ENCODE measurements around the gene EFTUD2.
A peak's percentile ranks its signal among the peaks of the same experiment; 100 is the strongest.
"Not testable (repeated sequence)": the region's sequence is repeated elsewhere in the genome, so short reads cannot be mapped to it uniquely, and the experiment has no call there.

The EFTUD2 gene

DNA sequence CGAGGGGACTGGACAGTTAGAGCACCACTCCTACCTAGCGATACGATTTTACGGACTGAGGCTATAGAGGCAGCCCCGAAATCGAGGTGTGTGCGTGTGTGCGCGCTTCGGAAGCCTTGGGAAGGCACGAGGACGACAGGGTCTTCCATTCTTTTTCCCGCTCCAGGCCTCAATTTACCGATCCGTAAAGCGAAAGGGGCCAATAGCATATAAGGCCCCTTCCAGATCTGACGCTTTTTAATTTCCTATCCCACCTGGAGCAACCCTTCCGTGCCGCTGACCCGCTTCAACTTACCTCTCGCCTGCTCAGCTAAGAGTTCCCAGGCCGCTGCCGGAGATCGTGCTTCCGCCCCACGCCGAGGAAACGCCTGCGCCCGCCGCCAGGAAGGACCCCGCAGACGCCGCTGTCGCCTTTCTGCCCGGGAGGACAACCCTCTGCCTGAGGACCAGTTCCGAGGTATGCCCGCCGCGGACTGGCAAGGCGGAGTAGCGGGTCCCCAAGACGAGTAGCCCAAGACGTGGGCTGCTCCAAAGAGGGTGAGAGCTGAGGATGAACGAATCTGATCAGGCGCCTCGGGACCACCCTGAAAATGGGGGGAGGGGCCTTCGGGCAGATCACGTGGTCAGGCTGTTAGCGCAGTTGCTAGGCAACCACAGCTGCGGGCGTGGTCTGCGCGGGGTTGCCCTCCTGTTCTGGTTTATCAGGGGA lies at the start of gene EFTUD2:
EFTUD2 (minus strand) TSS at position 372 of the 709 bp plus-strand sequence. CDS start 4,924 bp downstream, outside the sequence.
- peak; percentile 81 for DNase-seq

GRCh38 chr17:44948315-44948795 lies 49.1 kb upstream of the EFTUD2 start:
- DNase-seq, result no peak

- DNase-seq, result peak; percentile 91
Measured at GRCh38 chr17:44947461-44948314, 48.4 kb upstream of the EFTUD2 start, which contains the start of gene KIF18B. KIF18B (minus strand) TSS chr17:44947773; CDS start chr17:44936344, 11,429 bp downstream.

DNA sequence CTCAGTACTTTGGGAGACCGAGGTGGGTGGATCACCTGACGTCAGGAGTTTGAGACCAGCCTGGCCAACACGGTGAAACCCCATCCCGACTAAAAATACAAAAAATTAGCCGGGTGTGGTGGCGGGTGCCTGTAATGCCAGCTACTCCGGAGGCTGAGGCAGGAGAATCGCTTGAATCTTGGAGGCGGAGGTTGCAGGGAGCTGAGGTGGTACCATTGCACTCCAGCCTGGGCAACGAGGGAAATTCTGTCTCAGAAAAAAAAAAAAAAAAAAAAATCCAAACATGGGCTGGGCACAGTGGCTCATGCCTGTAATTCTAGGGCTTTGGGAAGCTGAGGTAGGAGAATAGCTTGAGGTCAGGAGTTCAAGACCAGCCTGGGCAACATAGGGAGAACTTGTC lies 46.4 kb upstream of the EFTUD2 start:
- not testable (repeated sequence) for DNase-seq

DNA sequence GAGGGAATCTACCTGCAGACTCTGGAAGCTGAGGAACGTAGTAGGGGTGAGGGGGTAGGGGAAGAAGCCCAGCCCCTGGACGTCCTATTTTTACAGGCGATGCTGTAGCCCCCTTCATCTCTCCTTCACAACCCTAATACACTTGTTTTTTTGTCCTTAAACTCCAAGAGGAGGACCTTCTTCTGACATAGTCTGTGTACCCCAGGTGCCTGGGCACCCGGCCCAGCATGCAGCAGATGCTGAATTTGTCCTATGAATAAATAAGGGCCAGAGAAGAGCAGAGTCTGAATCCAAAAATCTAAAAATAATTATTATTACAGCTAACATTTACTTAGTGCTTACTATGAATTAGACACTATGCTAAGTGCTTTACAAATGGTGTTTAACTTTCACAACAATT lies 43.2 kb upstream of the EFTUD2 start:
- DNase-seq, result no peak

GRCh38 chr17:44941712-44942331 lies 42.6 kb upstream of the EFTUD2 start:
- no peak for DNase-seq

DNA sequence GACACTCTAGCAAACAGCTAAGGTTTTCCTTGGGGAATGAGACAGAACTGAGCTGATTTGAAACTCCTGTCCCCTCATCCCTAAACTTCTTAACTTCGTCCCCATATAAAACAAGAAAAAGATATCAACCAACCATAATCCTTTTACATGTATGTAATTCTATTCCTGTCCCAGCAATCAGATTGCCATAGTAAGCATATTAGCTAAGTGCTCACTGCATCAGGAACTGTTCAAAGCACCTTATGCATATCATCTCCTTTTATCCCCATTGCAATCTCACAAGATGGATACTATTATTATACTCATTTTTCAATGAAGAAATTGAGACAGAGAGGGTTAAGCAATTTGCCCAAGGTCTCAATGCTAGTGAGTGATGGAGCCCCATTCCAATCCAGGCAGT lies 41.5 kb upstream of the EFTUD2 start:
- no peak for DNase-seq

- no peak for DNase-seq
Measured at GRCh38 chr17:44940317-44940716, 41.1 kb upstream of the EFTUD2 start.

- no peak for DNase-seq
Measured at GRCh38 chr17:44935116-44935515, 35.9 kb upstream of the EFTUD2 start.

DNA sequence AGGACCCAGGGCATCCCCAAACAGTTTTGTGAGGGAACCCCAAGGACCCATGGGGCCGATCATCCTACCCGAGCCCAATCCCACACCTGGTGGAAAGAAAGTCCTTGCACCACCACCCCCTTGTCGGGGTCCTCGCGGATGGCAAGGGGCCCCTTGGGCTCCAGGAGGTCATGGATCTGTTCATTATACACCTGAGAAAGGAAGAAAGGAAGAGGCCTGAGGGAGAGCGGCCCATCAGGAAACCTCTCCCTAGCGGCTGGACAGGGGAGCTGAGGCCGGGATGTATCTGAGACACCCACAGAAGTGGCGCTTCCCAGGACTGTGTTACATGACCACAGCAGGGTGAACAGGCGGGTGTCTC lies 35.5 kb upstream of the EFTUD2 start:
- no peak for DNase-seq

GRCh38 chr17:44933824-44934744 lies 34.8 kb upstream of the EFTUD2 start:
- no peak for DNase-seq

GRCh38 chr17:44932787-44933097 lies 33.5 kb upstream of the EFTUD2 start:
- no peak for DNase-seq

DNA sequence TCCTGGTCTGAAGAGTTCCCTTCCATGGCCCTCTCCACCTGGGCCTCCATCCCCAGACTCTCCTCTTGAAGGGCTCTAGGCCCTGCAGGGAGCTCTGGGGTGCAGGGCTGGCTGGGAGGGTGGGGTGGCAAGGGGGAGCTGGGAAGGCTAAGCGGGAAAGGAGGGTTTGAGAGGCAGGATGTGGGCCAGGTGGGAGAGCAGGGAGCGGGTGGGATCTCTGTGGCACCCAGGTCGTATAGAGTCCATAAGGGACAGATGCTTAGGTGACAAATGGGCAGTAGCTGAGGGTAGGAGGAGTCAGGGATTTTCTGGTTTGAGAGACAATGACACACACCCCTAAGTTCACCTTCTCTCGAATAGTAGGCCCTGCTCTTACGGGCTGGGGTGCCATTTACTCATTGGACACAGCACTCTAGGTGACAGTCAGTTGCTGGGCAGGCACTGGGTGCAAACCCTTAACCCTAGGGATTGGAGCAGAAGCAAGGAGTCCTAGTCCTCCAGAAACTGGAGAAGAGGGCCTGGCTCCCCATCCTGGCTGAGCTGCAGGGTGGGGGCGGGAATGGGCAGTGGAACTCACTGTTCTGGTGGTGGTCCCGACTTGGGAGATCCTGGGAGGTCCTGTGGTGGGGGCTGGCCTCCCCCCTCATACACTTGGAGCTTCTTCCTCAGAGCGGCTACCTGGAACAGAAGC lies 33.0 kb upstream of the EFTUD2 start:
- no peak for DNase-seq

- DNase-seq, result no peak
Measured at GRCh38 chr17:44931376-44931775, 32.1 kb upstream of the EFTUD2 start.

GRCh38 chr17:44930667-44931066 lies 31.4 kb upstream of the EFTUD2 start:
- no peak for DNase-seq

DNA sequence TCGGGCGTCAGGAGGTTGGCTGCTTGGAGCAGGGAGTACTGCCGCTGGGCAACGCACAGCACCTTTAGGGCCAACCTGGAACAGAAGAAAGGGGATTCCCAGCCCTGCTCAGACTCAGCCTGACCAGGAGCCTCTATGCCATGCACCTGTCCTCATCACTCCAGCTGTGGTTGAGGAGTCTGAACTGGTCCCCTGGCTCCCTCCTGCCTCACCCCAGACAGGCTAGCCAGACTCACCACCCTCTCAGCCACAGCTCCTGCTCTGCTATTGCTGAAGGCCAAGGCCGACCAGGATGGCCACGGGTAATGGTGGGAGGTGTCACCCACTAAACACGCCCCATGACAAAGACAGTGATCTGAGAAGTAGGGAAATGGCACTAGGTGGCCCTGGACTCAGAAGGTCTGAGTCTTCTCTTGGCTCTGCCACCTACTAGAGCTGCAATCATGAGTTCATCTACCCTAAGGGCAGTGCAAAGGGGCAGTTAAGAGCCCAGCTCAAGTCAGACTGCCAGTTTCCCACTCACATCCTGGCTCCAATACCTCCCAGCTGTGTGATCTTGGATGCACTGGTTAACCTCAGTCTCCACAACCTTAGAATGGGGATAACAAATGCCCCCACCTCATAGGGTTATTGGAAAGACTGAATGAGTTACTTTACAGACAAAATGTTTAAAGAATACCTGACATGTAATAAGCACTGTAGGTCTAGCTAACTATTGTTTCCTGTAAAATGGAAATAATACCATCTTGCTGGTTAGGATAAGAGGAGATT lies 29.9 kb upstream of the EFTUD2 start:
- no peak for DNase-seq

- DNase-seq, result no peak
Measured at GRCh38 chr17:44928136-44928535, 28.9 kb upstream of the EFTUD2 start.

- no peak for DNase-seq
Measured at GRCh38 chr17:44927696-44928095, 28.5 kb upstream of the EFTUD2 start.

- no peak for DNase-seq
Measured at GRCh38 chr17:44926821-44927525, 27.7 kb upstream of the EFTUD2 start.

All from NCI-H748 treated with DMSO at 0.1 percent for 48 hours (cell line).